Activated B cell treated with CpG ODN at 0.5 μM for 24 hours (primary cell): ENCODE data around the gene MIA3. TPM values are rescaled to one million over a fixed set of nuclear protein-coding genes. Genes with fewer than 3 reads are reported as not detected.

Experiments used
- ATAC-seq: fragments of 200-7000 bp; cut with Tn5 transposase; one replicate; pipeline ENCODE4 v1.10.0; 2021; ENCODE audit warnings: low read depth, mild to moderate bottlenecking, moderate library complexity
- CTCF ChIA-PET: fragments of 350-600 bp; sonication (Branson Sonifier 250); formaldehyde crosslinking; loops from one replicate; lab custom pipeline; 2021; ENCODE audit warnings: antibody characterized with exemption; lab: Charles Lee
- POLR2A ChIA-PET: fragments of 350-600 bp; sonication (Branson Sonifier 250); formaldehyde crosslinking; loops from one replicate; lab custom pipeline; 2021; ENCODE audit warnings: antibody characterized with exemption; lab: Charles Lee
- DNase-seq: peaks from one replicate; pipeline ENCODE4 v3.0.0; 2022
- H3K27ac Mint-ChIP-seq: one replicate; pipeline ENCODE4 v1.8.0; 2020; ENCODE audit warnings: mixed read lengths
- H3K27me3 Mint-ChIP-seq: one replicate; pipeline ENCODE4 v1.8.0; 2021; ENCODE audit warnings: mixed read lengths
- H3K36me3 Mint-ChIP-seq: one replicate; pipeline ENCODE4 v1.8.0; 2021; ENCODE audit warnings: low read depth, mixed read lengths
- H3K4me1 Mint-ChIP-seq: one replicate; pipeline ENCODE4 v1.8.0; 2021; ENCODE audit warnings: mixed read lengths
- H3K4me3 Mint-ChIP-seq: one replicate; pipeline ENCODE4 v1.8.0; 2020; ENCODE audit warnings: mild to moderate bottlenecking, mixed read lengths
- H3K9me3 Mint-ChIP-seq: one replicate; pipeline ENCODE4 v1.8.0; 2020; ENCODE audit warnings: mixed read lengths
- CTCF ChIP-seq: fragments of 200-600 bp; IDR thresholded peaks from one replicate; pipeline ENCODE4 v1.8.0; 2022; ENCODE audit warnings: antibody characterized with exemption, mild to moderate bottlenecking
- intact Hi-C: fragments of 100-400 bp; cut with micrococcal nuclease; formaldehyde crosslinking; loops from one replicate; pipeline ENCODE4 v1.15.1; 2024
- total RNA-seq: library from RNA; stranded (reverse); gene quantifications from 2 replicates; pipeline ENCODE4 v1.2.3, GENCODE V29; 2022

Gene MIA3
- total RNA-seq, 1 donor from 2014 or later: 83.1 TPM

DNA sequence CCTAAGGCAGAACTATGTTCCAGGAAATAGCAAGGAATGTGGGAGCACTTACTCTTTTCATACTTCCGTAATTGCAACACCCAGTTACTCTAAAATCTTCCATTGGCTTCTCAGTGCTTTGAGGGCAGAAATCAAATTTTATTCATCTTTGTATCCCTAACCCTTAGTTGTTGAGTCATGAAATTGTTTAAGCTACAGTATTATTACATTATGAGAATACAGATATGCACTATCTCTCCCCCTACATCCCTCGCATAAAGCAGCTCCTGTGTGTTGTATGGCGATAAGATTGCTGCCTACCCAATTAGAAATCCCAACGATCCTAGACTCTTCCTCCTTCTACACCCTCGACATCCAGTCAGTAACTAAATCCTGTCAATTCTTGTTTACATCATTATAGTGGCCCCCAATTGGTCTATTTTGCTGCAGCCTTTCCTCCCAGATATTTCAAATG is 91.8 kb downstream of the MIA3 start:
- DNase-seq: no peak
- H3K27me3 Mint-ChIP-seq: no peaks in the 10 kb centered on the region
- peaks cover 66% of the 10 kb centered on the region for H3K4me1 Mint-ChIP-seq
- intact Hi-C loops: loop anchor here (2.0 to 10.0 kb wide), 3 partner anchors 13 to 1267 kb away; partner anchors contain the start of gene TP53BP2
- no peak for TF ChIP-seq CTCF
- H3K9me3 Mint-ChIP-seq: no peaks in the 10 kb centered on the region
- POLR2A ChIA-PET: interaction anchor here (7.7 kb wide), 1 partner anchor 23 kb away, joined by 127 read pairs; no protein-coding TSS in a partner anchor
- peak overlapping the region; percentile 93 for H3K4me3 Mint-ChIP-seq
- CTCF ChIA-PET: no interaction called here
- peaks cover 59% of the 10 kb centered on the region for H3K36me3 Mint-ChIP-seq
- no peak for ATAC-seq
- peak overlapping the region; percentile 61 for H3K27ac Mint-ChIP-seq

DNA sequence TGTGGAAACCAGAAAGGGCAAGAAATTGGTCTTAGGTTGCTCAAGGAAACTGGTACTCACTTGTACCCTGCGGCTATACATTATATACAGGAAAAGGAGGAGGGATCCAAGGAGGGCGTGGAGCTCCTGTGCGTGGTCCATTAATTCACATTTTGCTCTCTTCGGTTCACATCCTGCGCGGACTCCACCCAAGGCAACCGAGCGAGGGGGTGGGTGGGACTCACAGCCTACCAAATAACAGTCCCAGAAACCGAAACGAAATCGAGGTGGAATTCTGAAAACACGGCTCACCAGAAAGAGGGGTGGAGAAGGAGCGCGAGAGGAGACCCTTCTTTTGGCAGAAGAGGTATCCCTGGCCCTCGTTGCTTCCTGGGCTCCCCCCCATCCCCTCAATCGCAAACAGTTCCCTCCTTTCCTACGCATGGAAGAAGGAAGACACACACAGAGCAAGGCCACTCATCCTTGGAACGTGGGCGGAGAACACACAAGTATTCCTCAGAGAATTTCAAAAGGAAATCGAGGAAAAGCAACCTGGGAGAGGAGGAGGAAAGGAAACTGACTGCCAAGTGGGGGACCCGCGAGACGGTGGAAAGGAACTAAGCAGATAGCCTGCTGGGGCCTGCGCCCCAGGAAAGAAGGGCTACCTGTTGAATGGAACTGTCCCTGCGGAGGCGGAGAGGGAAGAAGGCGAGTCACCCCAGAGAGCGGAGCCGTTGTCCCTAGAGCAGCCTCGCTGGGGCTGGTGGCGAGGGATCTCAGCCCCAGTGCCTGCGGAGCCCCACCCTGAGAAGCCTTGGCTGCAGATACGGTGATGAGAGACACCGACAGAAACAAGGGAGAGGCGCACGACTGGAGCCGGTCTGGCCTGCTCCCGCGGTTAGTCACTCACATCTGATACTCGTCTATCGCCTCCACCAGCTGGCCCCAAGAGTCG is 93.7 kb downstream of the MIA3 start:
- peak; percentile 42 for DNase-seq
- H3K27me3 Mint-ChIP-seq: no peaks in the 10 kb centered on the region
- peak overlapping the region; percentile 100 for H3K27ac Mint-ChIP-seq
- H3K4me3 Mint-ChIP-seq: peak overlapping the region; percentile 93
- ChIA-PET CTCF (interaction anchor here (1.1 to 1.7 kb wide), 3 partner anchors 10 to 247 kb away, joined by 3 to 6 read pairs (median 3); no protein-coding TSS in a partner anchor), POLR2A (interaction anchor here (0.6 to 7.7 kb wide), 12 partner anchors 17 to 917 kb away, joined by 3 to 127 read pairs (median 5); no protein-coding TSS in a partner anchor)
- peaks cover 56% of the 10 kb centered on the region for H3K36me3 Mint-ChIP-seq
- intact Hi-C loops: loop anchor here (1.0 to 10.0 kb wide), 7 partner anchors 15 to 1833 kb away; partner anchors contain the start of genes DUSP10, HLX and TP53BP2
- ATAC-seq: peak; percentile 17
- no peak for TF ChIP-seq CTCF
- peaks cover 56% of the 10 kb centered on the region for H3K4me1 Mint-ChIP-seq
- H3K9me3 Mint-ChIP-seq: no peaks in the 10 kb centered on the region

DNA sequence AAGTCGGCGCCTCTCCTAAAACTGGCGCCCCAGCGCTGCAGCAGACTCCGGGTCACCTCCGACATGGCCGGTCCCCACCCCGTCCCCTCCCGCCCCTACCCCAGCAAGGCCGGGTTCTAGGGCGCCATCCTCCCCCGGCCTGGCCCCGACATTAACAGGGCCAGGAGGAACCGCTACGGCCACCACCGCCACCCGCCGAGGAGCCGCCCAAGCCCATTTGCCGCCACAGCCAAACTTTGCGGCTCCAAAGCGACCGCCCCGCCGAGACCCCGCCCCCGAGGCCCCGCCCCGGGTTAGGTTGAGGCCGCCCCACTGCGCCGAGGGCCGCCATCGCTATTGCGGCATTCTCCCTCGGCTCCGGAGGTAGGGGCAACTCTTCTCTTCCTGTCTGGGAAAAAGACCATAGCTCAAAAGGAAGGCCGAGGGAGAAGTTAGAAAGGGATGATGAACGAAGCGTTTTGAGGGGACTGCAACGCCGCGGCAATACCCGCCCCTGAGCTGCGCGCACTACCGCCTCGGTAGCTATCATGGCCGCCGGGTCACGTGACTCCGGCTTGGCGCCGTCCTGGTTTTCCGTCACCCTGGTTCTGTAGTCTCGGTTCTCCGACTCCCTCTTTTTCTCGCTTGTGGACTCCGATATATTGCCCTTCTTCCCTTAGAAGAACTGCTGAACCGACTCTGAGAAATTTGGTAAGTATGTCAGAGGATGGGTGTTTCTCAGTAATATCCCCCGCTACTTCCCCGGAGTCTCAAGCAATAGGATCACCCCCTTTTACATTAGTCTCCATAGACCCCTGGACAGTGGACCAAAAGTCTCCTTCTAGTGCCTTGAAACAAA is 94.6 kb downstream of the MIA3 start, which contains the start of the genes AIDA and BROX:
AIDA (minus strand) TSS at position 239 of the 838 bp plus-strand sequence; CDS start at position 65, 174 bp downstream.
BROX (plus strand) TSS at position 312 of the 838 bp plus-strand sequence. CDS start 3,136 bp downstream, outside the sequence.
- Mint-ChIP-seq H3K36me3 (peaks cover 59% of the 10 kb centered on the region), H3K4me1 (peaks cover 57% of the 10 kb centered on the region)

More for the DNA sequence above, 94.6 kb downstream of the MIA3 start, which contains the start of the genes AIDA and BROX:
- TF ChIP-seq CTCF: no peak
- CTCF ChIA-PET: interaction anchor here (0.8 to 1.9 kb wide), 8 partner anchors 9 to 411 kb away, joined by 3 to 10 read pairs (median 4); no protein-coding TSS in a partner anchor
- H3K27me3 Mint-ChIP-seq: no peaks in the 10 kb centered on the region
- peak; percentile 75 for ATAC-seq
- POLR2A ChIA-PET: interaction anchor here (0.7 to 7.7 kb wide), 32 partner anchors 9 to 1280 kb away, joined by 3 to 127 read pairs (median 5); partner anchors contain the start of genes CAPN2, FAM177B and TAF1A
- H3K9me3 Mint-ChIP-seq: no peaks in the 10 kb centered on the region
- peak within 1 kb of the TSS; percentile 93 for H3K4me3 Mint-ChIP-seq
- intact Hi-C loops: loop anchor here (1.0 to 10.0 kb wide), 13 partner anchors 20 to 1834 kb away; partner anchors contain the start of genes DUSP10, HLX, TAF1A and TP53BP2
- H3K27ac Mint-ChIP-seq: peak within 1 kb of the TSS; percentile 100
- peak; percentile 98 for DNase-seq
